Subcutaneous abdominal adipose tissue (tissue), 5 donors: ENCODE data around the gene TPK1.
"Not testable (repeated sequence)": the region's sequence is repeated elsewhere in the genome, so short reads cannot be mapped to it uniquely, and the experiment has no call there.

Experiments
- H3K27ac ChIP-seq: one replicate; pipeline ENCODE4 v1.7.0; 2013; ENCODE audit warnings: low read depth, mild to moderate bottlenecking, inconsistent platforms, low read length, moderate library complexity
- H3K27me3 ChIP-seq, 5 donors: one replicate each; pipeline ENCODE4 v1.7.0; 2013; ENCODE audit warnings: low read length in 5 of 5, inconsistent platforms in 1 of 5; ENCODE audit not compliant: control insufficient read depth in 5 of 5, insufficient read depth in 4 of 5
- H3K36me3 ChIP-seq, 5 donors: one replicate each; pipeline ENCODE4 v1.7.0; 2013; ENCODE audit warnings: low read length in 5 of 5; ENCODE audit not compliant: control insufficient read depth in 5 of 5, insufficient read depth in 5 of 5
- H3K4me1 ChIP-seq, 5 donors: one replicate each; pipeline ENCODE4 v1.7.0; 2013; ENCODE audit warnings: low read length in 5 of 5, mild to moderate bottlenecking in 3 of 5, moderate library complexity in 1 of 5; ENCODE audit not compliant: control insufficient read depth in 5 of 5, insufficient read depth in 5 of 5
- H3K4me3 ChIP-seq, 5 donors: one replicate each; pipeline ENCODE4 v1.7.0; 2013; ENCODE audit warnings: low read length in 5 of 5, low read depth in 1 of 5
- H3K9ac ChIP-seq, 5 donors: one replicate each; pipeline ENCODE4 v1.7.0; 2013; ENCODE audit warnings: low read length in 5 of 5, mild to moderate bottlenecking in 4 of 5, moderate library complexity in 3 of 5
- H3K9me3 ChIP-seq, 5 donors: one replicate each; pipeline ENCODE4 v1.7.0; 2013; ENCODE audit warnings: low read length in 5 of 5; ENCODE audit not compliant: control insufficient read depth in 5 of 5
- donor health status: healthy.
- donor health status: healthy.
- donor health status: healthy.
- donor health status: healthy.
- donor health status: healthy.

Gene TPK1

GRCh38 chr7:144805627-144806239 lies 30.1 kb downstream of the TPK1 start:
- Histone ChIP-seq H3K36me3 (peaks cover 0 to 3% (median 0%) of the 10 kb centered on the region in 5 donors), H3K27me3 (no peaks in the 10 kb centered on the region), H3K9ac (no peak overlapping the region)

GRCh38 chr7:144800678-144801436 lies 35.0 kb downstream of the TPK1 start:
- H3K4me1 ChIP-seq, H3K36me3 ChIP-seq, H3K9me3 ChIP-seq, H3K27ac ChIP-seq, H3K9ac ChIP-seq, H3K4me3 ChIP-seq, H3K27me3 ChIP-seq: not testable (repeated sequence)

More at GRCh38 chr7:144805627-144806239, 30.1 kb downstream of the TPK1 start:
- no peaks in the 10 kb centered on the region for H3K9me3 ChIP-seq
- no peak overlapping the region for H3K27ac ChIP-seq
- H3K4me1 ChIP-seq = no peaks in the 10 kb centered on the region
- H3K4me3 ChIP-seq = no peak overlapping the region

GRCh38 chr7:144796919-144797318 lies 38.9 kb downstream of the TPK1 start:
- Histone ChIP-seq H3K4me3 (no peak overlapping the region), H3K27ac (no peak overlapping the region), H3K9me3 (peaks cover 0 to 4% (median 0%) of the 10 kb centered on the region in 5 donors), H3K27me3 (no peaks in the 10 kb centered on the region), H3K9ac (no peak overlapping the region), H3K4me1 (no peaks in the 10 kb centered on the region), H3K36me3 (peaks cover 0 to 7% (median 0%) of the 10 kb centered on the region in 5 donors)

GRCh38 chr7:144792050-144792449 lies 43.8 kb downstream of the TPK1 start:
- no peak overlapping the region for H3K27ac ChIP-seq
- no peak overlapping the region for H3K4me3 ChIP-seq

GRCh38 chr7:144791488-144791887 lies 44.4 kb downstream of the TPK1 start:
- Histone ChIP-seq H3K27ac (no peak overlapping the region), H3K4me1 (no peaks in the 10 kb centered on the region), H3K4me3 (no peak overlapping the region), H3K36me3 (peaks cover 0 to 1% (median 0%) of the 10 kb centered on the region in 5 donors), H3K27me3 (no peaks in the 10 kb centered on the region), H3K9ac (no peak overlapping the region), H3K9me3 (no peaks in the 10 kb centered on the region)

More at GRCh38 chr7:144792050-144792449, 43.8 kb downstream of the TPK1 start:
- H3K36me3 ChIP-seq = peaks cover 0 to 7% (median 0%) of the 10 kb centered on the region in 5 donors
- no peak overlapping the region for H3K9ac ChIP-seq
- H3K9me3 ChIP-seq = no peaks in the 10 kb centered on the region
- no peaks in the 10 kb centered on the region for H3K27me3 ChIP-seq
- H3K4me1 ChIP-seq = no peaks in the 10 kb centered on the region

GRCh38 chr7:144787127-144787526 lies 48.7 kb downstream of the TPK1 start:
- no peak overlapping the region for H3K4me3 ChIP-seq
- H3K4me1 ChIP-seq = no peaks in the 10 kb centered on the region
- no peaks in the 10 kb centered on the region for H3K9me3 ChIP-seq
- H3K27ac ChIP-seq = no peak overlapping the region
- H3K27me3 ChIP-seq = no peaks in the 10 kb centered on the region
- no peak overlapping the region for H3K9ac ChIP-seq
- H3K36me3 ChIP-seq = no peaks in the 10 kb centered on the region

- no peaks in the 10 kb centered on the region for H3K4me1 ChIP-seq
- H3K27ac ChIP-seq = no peak overlapping the region
- no peak overlapping the region for H3K9ac ChIP-seq
- no peaks in the 10 kb centered on the region for H3K27me3 ChIP-seq
- no peaks in the 10 kb centered on the region for H3K9me3 ChIP-seq
- H3K4me3 ChIP-seq = no peak overlapping the region
- no peaks in the 10 kb centered on the region for H3K36me3 ChIP-seq
These were observed 49.3 kb downstream of the TPK1 start for GRCh38 chr7:144786522-144786921.

GRCh38 chr7:144786079-144786478 lies 49.8 kb downstream of the TPK1 start:
- Histone ChIP-seq H3K4me3 (no peak overlapping the region), H3K36me3 (no peaks in the 10 kb centered on the region), H3K4me1 (no peaks in the 10 kb centered on the region), H3K27ac (no peak overlapping the region), H3K9ac (no peak overlapping the region), H3K27me3 (no peaks in the 10 kb centered on the region), H3K9me3 (no peaks in the 10 kb centered on the region)

GRCh38 chr7:144785521-144785920 lies 50.3 kb downstream of the TPK1 start:
- Histone ChIP-seq H3K27ac (no peak overlapping the region), H3K9ac (no peak overlapping the region), H3K4me1 (no peaks in the 10 kb centered on the region), H3K27me3 (no peaks in the 10 kb centered on the region), H3K36me3 (no peaks in the 10 kb centered on the region), H3K9me3 (no peaks in the 10 kb centered on the region), H3K4me3 (no peak overlapping the region)

- H3K36me3 ChIP-seq = no peaks in the 10 kb centered on the region
These were observed 50.9 kb downstream of the TPK1 start for GRCh38 chr7:144784943-144785342.

More at GRCh38 chr7:144784943-144785342, 50.9 kb downstream of the TPK1 start:
- Histone ChIP-seq H3K27ac (no peak overlapping the region), H3K9ac (no peak overlapping the region), H3K4me3 (no peak overlapping the region), H3K9me3 (no peaks in the 10 kb centered on the region), H3K27me3 (no peaks in the 10 kb centered on the region), H3K4me1 (no peaks in the 10 kb centered on the region)
